Posterior cingulate gyrus (tissue), 11 donors: ENCODE measurements around the gene FAM90A26.
A peak's percentile ranks its signal among the peaks of the same experiment; 100 is the strongest.
"Not testable (repeated sequence)": the region's sequence is repeated elsewhere in the genome, so short reads cannot be mapped to it uniquely, and the experiment has no call there.

Experiments used
- DNase-seq, 10 donors: peaks; one replicate each; pipeline versions ENCODE4 v3.0.0 to v3.0.0-alpha.2; 2020 to 2021; ENCODE audit warnings: mixed read lengths in 3 of 10
- intact Hi-C: fragments of 100-400 bp; cut with DNase I; formaldehyde crosslinking; loops from one replicate; pipeline ENCODE4 v1.15.1; 2023

Gene FAM90A26, protein sequence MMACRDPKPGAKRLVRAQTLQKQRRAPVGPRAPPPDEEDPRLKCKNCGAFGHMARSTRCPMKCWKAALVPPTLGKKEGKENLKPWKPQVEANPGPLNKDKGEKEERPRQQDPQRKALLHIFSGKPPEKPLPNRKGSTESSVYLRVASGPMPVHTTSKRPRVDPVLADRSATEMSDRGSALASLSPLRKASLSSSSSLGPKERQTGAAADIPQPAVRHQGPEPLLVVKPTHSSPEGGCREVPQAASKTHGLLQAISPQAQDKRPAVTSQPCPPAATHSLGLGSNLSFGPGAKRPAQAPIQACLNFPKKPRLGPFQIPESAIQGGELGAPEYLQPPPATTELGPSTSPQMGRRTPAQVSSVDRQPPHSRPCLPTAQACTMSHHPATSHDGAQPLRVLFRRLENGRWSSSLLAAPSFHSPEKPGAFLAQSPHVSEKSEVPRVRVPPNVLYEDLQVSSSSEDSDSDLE

DNA sequence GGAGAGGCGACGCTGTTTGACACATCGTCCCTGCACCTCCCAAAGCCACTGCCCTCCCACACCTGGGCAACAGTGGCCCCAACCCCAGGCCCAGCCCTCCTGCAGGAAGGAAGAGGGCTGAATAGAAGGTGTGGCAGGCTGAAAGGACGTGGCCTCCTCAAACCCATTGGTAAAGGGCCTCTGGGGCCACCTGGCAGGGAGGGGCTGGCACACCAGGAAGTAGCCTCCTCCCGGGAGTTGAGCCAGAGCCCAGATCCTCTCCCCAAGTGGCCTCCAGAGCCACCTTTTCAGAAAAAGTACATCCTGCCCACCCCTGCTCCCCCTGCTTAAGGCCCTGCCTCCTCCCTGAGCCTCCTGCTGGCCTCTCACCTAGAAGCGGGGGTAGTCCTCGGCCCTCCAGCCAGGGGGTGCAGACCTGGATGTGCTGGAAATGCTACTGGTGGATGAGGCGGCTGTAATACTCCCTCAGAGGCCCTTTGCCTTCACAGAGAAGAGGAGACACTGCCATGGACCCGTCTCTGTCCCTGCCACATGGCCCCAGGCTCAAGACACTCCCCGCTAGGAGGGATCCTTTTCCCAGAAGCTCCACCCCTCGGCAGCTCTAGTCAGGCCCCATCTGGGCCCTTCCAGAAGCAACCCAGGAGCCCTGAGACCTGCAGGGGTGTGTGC lies at the start of gene FAM90A26:
FAM90A26 (plus strand) TSS at position 619 of the 669 bp plus-strand sequence. CDS start 2,764 bp downstream, outside the sequence.
- intact Hi-C loops: not testable (repeated sequence)

DNA sequence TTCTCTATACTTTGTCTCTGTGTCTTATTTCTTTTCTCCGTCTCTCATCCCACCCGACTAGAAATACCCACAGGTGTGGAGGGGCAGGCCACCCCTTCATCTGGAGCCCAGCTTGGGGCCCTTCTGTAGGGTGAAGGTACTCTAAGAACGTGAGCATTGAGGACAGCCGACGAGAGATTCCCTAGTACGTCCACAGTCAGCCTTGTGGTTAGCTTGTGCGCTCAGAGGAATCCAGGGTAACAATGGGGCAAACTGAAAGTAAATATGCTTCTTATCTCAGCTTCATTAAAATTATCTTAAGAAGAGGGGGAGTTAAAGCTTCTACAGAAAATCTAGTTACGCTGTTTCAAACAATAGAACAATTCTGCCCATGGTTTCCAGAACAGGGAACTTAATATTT lies 47.5 kb upstream of the FAM90A26 start:
- DNase-seq: not testable (repeated sequence)
- intact Hi-C loops: loop anchor here (1.0 kb wide), 1 partner anchor 122 kb away; no protein-coding TSS in a partner anchor

More for the DNA sequence above, at the start of gene FAM90A26:
- DNase-seq: not testable (repeated sequence)

DNA sequence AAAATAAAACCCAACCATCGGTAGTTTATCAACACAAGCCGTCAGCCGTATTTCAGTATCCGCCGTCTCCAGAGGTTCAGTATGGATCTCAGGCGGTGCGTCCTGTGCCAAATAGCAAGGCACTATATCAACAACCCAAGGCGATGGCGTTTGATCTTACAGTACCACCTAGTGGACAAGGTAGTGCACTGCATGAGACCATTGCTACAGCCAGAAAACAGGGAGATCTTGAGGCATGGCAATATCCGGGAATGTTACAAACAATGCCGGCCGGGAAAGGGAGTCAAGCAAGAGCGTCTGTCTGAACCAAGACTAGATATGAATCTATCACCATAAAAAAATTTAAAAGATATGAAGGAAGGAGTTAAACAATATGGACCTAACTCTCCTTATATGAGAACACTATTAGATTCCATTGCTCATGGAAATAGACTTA lies 46.6 kb upstream of the FAM90A26 start:
- intact Hi-C loops: loop anchor here (1.0 kb wide), 1 partner anchor 123 kb away; no protein-coding TSS in a partner anchor
- DNase-seq: peak in 8 of 10 donors; percentile 10 to 92 (median 50)

DNA sequence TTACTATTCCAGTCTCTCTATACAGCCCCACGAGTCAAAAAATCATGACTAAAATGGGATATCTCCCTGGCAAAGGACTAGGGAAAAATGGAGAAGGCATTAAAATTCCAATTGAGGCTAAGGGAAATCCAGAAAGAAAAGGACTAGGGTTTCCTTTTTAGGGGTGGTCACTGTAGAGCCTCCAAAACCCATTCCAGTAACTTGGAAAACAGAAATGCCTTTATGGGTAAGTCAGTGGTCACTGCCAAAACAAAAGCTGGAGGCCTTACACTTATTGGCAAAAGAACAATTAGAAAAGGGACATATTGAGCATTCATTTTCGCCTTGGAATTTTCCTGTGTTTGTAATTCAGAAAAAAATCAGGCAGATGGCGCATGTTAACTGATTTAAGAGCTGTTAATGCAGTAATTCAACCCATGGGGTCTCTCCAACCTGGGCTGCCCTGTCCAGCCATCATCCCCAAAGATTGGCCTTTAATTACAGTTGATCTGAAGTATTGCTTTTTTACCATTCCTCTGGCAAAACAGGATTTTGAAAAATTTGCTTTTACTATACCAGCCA lies 44.5 kb upstream of the FAM90A26 start:
- intact Hi-C loops, DNase-seq: not testable (repeated sequence)

DNA sequence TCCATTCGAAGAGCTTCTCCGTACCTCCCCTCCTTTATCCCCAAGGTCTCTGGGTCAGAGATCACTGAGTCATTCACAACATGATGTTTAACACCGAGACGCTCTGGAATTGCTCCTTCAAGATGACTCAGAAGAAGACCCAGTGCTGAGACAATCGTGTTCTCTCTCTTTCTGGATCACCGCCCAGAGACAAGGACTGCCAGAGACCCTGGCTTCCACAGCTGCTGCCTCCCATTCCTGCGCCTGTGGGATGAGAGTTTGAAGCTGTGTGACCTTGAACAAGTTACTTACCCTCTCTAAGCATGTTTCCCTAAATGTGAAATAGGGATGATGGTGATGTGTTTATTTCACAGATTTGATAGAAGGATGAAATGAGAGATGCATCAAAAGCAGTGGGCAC lies 38.8 kb upstream of the FAM90A26 start:
- intact Hi-C loops, DNase-seq: not testable (repeated sequence)

DNA sequence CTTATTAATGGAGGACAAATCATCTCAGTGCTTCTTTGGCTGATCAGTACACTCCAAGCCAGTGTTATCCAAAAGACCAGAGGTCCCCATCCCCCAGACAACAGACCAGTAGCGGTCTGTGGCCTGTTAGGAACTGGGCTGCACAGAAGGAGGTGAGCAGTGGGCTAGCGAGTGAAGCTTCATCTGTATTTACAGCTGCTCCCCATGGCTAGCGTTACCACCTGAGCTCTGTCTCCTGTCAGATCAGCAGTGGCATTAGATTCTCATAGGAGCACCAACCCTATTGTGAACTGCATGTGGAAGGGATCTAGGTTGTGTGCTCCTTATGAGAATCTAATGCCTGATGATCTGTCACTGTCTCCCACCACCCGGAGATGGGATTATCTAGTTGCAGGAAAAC lies 37.4 kb upstream of the FAM90A26 start:
- intact Hi-C loops, DNase-seq: not testable (repeated sequence)

DNA sequence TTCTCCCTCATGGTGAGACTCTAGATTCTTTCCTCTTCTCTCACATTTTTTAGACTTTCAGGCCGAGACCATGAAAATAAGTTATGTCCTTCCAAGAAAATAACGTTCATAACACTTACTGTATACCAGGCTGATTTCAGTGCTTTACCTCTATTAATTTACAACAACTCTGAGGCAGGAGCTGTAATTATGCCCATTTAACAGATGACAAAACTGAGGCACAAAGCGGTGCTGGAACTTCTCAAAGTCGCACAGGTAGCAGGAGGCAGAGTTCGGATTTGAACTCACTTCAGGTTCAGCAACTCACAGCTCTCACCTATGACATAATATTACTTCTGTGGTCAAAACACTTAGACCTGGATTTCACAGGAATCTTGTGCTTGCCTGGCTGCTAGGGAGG lies 36.2 kb upstream of the FAM90A26 start:
- intact Hi-C loops, DNase-seq: not testable (repeated sequence)

DNA sequence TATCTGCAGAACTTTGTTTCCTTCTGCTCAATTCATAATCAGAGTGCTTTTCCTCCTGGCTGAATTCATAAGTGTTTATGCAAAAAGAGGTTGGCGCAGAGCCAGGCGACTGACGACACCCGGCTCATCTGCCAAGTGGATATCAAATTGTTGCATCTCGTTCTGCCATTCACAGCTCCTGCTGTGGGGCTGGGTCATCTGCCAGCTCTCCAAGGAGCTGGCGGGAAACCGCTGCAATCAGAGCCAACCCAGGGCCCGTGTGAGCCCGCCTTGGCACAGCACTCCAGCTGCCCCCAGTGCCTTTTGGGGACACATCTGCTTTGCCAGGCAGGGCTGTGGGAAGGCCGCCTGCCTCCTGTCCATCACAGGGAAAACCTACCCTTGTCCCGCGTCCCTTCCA lies 35.7 kb upstream of the FAM90A26 start:
- intact Hi-C loops: not testable (repeated sequence)
- peak; percentile 40 to 94 (median 60) for DNase-seq

DNA sequence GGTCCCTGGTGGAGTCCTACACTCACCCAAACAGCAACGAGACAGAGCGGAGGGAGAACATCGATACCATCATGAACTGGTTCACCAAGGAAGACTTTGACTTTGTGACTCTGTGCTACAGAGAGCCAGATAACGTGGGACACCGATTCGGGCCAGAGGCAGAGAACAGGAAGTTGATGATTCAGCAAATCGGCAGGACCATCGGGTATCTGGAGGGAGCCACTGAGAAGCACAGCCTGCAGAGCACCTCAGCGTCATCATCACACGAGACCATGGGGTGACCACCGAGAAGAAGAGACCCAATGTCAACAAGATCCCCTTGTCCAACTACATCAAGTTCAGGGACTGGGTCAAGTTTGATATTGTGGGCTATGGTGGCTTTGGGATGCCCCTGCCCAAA lies 29.2 kb upstream of the FAM90A26 start:
- DNase-seq, intact Hi-C loops: not testable (repeated sequence)

DNA sequence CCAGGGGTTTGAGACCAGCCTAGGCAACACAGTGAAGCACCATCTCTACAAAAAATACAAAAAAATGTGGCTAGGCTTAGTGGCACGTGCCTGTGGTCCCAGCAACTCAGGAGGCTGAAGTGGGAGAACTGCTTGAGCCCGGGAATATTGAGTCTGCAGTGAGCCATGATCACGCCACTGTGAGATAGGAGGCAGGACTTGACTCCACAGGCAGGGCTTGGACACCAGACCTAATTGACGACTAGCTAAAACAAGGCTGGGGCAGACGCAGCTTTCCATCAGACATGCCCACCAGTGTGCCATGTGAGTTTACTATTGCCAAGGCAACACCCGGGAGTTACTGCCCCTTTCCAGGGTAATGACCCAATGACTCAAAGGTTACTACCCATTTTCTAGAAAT lies 27.4 kb upstream of the FAM90A26 start:
- intact Hi-C loops, DNase-seq: not testable (repeated sequence)

DNA sequence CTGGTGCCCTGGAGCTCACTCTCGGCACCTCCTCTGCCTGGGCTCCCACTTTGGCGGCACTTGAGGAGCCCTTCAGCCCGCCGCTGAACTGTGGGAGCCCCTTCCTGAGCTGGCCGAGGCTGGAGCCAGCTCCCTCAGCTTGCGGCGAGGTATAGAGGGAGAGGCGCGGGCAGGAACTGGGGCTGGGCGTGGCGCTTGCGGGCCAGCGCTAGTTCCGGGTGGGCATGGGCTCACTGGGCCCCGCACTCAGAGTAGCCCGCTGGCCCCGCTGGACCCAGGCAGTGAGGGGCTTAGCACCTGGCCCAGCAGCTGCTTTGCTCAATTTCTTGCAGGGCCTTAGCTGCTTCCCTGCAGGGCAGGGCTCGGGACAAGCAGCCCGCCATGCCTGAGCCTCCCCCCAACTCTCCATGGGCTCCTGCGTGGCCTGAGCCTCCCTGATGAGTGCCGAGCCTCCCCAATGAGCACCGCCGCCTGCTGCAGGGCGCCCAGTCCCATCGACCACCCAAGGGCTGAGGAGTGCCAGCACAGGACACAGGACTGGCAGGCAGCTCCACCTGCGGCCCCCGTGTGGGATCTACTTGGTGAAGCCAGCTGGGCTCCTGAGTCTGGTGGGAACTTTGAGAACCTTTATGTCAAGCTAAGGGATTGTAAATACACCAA lies 26.7 kb upstream of the FAM90A26 start:
- DNase-seq: peak in 1 of 10 donors; percentile 79
- intact Hi-C loops: no loop called here

DNA sequence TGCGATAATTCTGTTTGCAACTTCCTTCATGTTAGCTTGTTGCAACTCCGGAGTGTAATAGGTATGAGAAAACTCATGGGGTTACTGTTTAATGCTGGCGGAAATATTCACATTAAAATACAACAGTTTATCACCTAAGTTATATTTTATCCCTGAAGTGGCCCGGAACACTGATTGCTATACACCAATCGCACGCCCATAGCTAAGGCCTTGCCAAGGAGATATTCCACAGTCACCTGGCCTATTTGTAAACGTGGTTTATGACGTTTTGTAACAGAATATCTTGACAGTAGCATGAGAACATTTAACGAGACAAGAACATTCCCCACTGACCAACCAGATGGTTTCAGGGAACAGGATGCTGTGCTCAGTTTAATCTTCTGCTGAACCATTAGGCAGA lies 23.2 kb upstream of the FAM90A26 start:
- no peak for DNase-seq
- intact Hi-C loops: no loop called here

DNA sequence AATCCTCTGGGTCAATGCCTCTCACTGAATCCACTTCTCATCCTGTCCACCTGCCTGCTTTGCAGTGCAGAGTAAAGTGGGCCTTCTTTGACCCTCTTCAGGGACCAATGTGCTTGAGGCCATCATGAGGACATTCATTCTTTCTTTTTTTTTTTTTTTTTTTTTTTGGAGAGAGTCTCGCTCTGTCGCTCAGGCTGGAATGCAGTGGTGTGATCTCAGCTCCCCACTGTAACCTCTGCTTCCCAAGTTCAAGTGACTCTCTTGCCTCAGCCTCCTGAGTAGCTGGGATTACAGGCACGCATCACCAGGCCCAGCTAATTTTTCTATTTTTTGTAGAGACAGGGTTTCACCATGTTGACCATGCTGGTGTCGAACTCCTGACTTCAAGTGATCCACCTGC lies 22.8 kb upstream of the FAM90A26 start:
- DNase-seq, intact Hi-C loops: not testable (repeated sequence)

DNA sequence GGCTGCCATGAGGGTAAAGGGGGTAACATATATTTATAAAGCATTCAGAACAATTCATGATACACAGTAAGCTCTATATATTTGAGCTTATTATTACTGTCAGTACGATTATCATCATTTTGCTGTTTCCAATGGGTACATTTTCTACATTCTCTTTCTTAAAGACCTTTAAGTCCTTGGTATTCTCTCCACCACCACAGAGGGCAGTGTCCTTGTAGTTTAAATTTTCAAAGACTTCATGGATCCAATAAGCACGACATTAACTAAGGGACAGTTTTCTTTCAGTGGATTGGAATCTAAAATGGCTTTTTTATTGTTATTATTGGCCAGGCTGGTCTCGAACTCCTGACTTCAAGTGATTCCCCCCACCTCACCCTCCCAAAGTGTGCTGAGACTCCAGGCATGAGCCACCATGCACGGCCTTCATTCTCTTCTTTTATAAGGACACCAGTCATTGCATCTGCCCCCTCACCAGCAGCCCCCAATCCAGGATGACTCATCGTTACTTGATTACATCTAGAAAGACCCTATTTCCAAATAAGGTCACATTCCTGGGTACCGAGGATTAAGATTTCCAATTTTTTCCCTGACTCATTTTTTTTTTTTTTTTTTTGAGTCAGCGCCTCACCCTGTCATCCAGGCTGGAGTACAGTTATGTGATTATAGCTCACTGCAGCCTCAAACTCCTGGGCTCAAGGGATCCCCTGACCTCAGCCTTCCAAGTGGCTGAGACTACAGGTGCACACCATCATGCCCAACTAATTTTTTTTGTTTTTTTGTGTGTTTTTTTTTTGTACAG lies 21.4 kb upstream of the FAM90A26 start:
- intact Hi-C loops, DNase-seq: not testable (repeated sequence)

DNA sequence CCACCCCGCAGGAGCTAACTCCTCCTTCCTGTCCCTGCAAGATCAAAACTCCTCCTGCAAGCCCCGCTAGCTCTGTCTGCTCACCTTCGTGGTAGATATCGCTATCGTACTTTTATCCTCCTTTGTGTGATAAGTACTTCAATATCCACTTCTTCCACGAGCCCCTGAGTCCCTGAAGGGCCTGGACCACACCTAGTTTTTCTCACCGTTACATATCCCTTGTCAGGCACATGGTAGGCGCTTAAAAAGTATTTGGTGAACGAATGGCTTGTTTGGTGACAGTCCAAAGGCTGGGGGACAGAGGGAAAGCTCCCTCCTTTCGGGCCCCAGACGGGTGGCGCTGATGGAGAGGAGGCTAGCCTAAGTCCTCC lies 18.4 kb upstream of the FAM90A26 start:
- intact Hi-C loops, DNase-seq: not testable (repeated sequence)

DNA sequence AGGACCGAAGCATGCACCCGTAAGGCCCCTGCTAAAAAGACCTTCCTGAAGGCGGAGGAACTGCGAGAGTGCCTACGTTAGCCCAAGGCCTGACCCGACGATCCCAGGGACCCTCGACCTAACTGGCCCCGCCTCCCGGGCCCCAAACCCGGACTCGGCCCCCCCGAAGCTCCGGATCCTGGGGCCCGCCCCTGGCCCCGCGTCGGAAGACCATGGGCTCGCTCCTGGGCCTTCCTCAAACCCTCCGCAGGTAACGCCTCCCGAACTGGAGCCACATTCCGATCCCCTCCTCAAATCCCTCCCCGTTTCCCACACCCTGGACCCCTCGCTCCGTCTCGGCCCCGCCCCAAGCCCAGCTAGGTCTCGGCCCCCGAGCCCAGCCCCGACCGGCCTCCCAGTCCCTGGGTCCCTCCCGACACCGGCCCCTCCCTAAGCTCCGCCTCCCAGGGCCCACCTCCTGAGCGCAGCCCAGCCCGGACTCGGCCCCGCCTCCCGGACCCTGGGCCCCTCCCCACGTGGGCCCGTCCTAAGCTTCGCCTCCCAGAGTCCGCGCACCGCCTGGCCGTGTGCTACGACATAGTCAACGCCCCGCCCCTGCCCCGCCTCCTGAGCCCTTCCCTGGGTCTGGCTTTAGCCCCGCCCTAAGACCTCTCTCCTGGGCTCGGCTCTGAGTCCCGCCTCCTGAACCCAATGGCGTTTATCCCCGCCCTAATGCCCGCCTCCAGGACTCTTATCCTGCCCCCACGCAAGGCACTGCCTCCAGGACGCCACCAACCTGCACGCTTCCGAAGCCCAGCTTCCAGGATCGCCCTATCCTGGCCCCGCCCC lies 17.8 kb upstream of the FAM90A26 start:
- peak; percentile 94 to 100 (median 98) for DNase-seq
- intact Hi-C loops: not testable (repeated sequence)

DNA sequence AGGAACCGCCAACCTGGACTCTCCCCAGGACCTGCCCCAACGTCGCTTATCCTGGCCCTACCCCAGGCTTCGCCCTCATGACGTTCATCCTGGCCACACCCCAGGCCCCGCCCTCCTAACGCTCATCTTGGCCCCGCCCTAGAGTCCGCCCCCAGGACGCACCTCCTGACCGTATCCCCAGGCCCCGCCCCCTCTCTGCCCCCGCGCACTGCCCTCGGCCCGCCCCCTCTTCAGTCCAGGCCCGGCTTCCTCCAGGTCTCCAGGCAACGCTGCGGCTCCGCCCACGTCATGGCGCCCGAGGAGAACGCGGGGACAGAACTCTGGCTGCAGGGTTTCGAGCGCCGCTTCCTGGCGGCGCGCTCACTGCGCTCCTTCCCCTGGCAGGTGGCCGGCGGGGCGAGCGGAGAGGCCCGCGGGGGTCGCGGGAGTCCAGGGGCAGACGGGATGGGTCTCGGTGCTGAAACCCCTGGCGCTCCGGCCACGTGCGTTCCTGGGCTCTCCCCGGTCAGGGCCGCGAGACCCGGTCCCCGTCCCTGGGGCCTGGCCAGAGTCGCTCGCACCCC lies 17.1 kb upstream of the FAM90A26 start:
- peak; percentile 95 to 99 (median 97) for DNase-seq
- intact Hi-C loops: not testable (repeated sequence)

DNA sequence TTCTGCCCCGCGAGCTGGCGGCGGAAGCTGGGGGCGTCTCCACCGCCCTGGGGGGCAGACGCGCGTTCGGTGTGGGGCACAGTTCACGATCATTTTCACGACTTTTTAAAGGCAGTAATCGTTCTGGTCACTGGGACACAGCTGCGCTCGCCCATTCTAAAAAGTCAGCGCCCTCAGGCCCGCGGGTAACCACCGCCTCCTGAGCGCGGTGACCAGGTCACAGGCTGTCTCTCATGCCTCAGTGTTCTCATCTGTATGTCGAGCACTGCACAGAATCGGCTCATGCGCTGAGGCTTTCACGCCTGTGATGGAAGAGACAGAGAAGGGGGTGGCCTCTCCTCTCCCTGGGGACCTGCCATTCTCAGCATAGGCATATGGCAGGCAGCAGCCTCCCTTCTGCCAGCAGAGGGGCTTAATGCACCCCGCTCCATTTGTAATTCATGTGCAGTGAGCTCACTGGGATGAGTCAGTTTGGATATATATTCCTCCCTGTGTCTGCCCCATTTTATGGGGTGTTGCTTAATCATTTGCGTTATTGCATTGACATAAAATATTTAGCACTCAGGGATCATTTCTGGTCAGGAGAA lies 16.5 kb upstream of the FAM90A26 start:
- DNase-seq: peak in 1 of 10 donors; percentile 85
- intact Hi-C loops: not testable (repeated sequence)
